ENCODE measurements around the gene CAMK2A.

CAMK2A gene

DNA sequence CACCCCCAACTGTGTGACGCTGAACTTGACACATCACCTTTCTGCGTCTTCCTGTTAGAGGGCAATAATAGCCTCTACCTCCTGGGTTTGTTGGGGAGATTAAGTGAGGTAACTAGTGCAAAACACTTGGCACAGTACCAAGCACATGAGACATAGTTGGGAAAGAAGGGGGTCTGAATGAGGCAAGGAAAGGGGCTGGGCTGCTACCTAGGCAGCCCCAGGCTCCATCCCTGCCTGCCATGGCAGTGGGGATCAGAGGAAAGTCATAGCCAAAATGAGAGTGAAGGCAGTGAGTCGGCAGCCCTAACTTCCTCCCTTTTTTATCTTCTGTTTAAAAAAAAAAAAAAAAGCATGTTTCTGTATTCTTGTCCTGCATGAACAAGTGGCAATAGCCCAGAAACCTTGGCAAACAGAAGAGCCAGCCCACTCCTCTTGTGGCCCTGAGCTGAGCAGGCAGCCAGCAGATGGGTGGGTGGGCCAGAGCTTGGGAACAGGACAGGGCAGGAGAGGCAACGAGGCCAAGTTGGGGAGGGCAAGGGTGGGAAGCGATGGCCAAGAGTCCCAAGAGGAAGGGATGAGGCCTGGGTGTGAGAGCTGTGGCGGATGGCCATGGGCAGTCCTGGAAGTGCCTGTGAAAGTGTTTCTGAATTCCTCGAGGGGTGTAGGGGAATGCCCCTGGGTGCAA is 11.4 kb downstream of the CAMK2A start:
- no peak for DNase-seq (ENCODE audit: low spot score)

DNA sequence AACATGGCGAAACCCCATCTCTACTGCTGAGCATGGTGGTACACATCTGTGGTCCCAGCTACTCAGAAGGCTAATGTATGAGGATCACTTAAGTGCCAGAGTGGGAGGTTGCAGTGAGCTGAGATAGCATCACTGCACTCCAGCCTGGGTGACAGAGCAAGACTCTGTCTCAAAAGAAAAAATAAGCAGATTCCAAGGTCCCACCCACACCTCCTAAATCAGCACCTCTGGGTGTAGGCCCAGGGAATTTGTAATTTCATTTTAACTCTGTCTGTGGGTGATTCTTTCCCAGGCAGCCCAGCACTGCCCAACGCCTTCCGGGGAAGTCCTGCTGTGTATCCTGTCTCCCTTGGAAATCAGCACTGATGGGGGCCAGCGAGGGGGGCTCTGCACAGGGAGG is 12.5 kb downstream of the CAMK2A start:
- no peak for DNase-seq (ENCODE audit: low spot score)

- DNase-seq (ENCODE audit: low spot score): peak; percentile 63
Observed at GRCh38 chr5:150274811-150275210, 14.8 kb downstream of the CAMK2A start.

GRCh38 chr5:150272531-150272930 is 17.0 kb downstream of the CAMK2A start:
- peak; percentile 94 for DNase-seq (ENCODE audit: low spot score)

DNA sequence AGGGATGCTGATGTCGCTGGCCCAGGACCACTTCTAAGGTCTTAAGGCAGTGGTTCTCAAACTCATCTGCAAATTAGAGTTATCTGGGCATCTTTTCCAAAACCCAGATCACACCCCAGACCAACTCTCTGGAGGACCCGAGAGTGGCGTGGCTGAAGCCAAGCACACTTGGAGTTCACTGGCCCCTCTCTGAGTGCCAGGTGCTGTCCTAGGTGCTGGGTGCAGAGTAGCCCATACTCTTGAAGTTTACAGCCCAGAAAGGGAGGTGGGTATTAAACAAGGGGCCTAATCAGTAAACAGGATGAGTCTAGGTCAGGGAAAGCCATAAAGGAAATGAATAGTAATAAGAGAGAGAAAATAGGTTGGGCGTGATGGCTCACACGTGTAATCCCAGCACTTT is 17.6 kb downstream of the CAMK2A start:
- no peak for DNase-seq (ENCODE audit: low spot score)

DNA sequence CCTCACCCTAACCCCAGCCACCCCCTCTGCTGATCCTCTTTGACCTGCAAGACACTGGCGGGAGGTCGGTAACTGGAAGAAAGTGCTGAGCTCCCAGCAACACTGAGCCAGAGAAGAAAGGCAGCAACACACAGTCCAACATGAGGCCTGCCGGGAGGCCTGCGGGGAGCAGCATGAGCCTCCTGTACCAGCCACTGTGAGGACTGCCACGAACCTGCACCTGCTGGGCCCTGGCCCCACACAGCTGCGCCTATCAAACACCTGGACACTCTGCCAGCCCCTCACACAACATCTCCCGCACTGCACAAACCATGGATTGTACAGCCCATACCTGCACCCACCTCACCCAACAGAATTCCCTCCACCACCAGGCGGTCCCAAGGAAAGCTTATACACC is 18.3 kb downstream of the CAMK2A start:
- DNase-seq (ENCODE audit: low spot score): no peak

GRCh38 chr5:150270541-150271295 is 18.9 kb downstream of the CAMK2A start:
- no peak for DNase-seq (ENCODE audit: low spot score)

- no peak for DNase-seq (ENCODE audit: low spot score)
Observed at GRCh38 chr5:150266871-150267291, 22.7 kb downstream of the CAMK2A start.

DNA sequence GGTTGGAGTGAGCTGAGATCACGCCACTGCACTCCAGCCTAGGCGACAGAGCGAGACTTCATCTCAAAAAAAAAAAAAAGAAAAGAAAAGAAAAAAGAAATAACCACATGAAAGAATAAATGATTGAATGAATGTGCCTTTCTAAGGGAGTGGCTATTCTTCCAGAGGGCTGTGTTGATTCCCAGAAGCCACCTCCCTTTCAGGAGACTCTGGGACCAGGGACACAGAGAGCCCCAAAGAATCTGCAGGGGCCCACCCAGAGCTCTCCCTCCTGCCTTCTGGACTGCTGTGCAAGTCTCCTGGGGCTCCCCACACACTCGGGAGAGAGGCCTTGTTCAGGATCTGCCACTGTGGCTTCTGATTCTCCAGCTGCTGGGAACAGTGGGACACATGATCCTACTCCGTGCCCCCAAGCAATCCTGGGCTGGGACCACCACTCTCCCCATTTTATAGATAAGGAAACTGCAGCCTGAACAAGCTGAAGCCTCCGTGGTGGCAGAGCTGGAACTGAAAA is 23.6 kb downstream of the CAMK2A start:
- DNase-seq (ENCODE audit: low spot score): no peak

DNA sequence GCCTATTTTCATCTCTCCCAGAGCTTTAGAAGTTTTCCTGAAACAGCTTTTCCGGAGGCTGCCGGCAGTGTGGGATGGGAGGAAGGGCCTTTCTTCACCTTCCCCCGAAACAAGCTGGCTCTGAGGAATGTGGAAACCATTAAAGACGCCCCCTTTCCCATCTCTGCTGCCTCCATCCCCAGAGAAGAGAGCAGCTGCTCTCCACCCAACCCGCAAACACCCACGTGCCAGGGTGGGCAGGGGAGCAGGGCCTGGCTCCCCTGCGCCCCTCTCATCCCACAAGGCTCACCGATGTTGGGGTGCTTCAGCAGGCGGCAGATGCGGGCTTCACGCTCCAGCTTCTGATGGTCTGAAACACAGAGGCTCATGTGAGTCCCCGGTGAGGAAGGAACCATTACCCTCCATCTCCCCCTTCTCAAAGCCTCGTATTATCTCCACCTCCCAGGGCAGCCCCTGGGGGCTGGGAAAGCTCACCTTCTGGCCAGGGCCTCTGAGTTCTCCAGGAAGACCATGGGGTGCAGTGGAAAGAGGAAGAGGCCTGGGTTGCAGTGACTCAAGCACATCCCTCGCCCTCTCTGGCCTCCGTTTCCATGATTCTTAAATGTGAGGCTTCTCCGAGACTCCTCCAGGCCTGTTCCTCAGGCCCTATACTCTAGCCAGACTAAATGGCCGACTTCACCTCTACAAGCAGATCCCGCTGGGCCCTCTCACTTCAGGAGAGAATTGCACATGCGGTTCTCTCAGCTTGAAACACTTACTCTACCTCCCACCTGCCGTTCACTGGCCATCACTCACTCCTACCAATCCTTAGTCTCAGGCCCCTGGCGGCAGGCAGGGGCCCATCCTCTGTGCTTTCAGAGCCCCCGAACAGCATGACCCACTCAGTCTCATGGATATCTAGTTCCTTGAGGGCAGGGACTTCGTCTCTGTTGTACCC is 24.6 kb downstream of the CAMK2A start:
- no peak for DNase-seq (ENCODE audit: low spot score)

DNA sequence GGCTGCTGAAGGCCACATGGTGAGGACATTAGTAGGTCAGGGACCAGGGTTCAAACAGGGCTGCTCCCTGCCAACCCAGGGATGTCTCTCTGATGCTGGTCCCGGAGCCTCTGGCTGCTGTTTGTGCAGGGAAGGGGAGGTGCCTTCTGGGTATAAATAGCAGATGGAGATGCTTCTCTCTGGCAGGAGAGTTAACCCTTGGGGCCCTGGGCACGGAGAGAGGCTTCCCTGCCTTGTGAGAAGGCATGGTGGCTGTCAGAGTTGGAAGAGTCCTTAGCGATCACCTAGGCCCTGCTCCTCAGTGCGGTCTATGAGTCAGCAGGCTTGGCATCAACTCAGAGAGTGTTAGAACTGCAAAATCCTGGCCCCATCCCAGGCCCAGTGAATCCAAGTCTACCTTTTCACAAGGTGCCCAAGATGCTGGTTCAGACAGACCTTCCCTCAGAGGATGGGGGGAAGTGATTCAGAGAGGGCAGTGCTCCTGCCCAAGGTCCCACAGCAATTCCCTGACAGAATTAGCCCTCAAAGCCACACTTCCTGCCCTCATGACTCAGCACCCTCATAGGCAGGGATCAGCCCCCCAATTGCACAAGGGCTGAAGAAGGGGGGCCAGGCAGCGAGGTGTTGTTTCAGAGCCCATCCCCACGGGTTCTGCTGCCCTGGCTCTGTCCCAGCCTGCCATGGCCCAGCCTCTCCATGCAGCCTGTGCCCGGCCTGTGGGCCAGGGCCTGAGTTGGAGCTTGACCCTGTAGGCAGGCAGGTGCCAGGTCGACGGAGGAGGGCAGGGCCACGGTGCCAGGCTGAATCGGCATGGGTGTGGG is 25.6 kb downstream of the CAMK2A start:
- DNase-seq (ENCODE audit: low spot score): peak; percentile 69

DNA sequence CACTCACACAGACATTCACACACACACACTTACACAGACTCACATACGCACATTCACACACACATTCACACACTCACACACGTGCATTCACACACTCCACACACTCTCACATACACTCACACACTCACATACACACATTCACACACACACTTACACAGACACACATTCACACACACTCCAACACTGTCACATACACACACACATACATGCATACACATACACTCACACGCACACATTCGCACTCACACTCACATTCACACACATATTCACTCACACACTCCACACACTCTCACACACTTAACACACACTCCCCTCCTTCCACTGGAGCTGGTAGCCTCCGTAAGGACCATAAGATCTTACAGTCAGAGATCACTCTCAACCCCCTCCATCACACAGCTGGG is 26.2 kb downstream of the CAMK2A start:
- DNase-seq (ENCODE audit: low spot score): no peak

DNA sequence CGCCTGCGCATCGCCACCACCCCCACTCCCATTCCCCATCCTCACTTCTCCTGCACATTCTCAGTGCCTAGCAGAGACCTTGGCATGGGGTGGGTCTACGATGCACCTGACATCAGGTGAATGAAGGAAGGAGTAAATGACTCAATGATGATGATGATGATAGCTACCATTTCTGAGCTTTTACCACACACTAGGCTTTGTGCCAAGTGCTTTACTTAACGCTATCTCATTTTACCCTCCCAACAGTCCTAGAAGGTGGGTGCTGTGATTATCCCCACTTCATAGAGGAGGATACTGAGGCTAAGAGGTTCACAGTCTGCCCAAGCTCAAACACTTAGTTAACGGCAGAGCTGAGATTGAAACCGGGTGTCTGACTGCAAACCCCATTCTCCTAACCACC is 27.1 kb downstream of the CAMK2A start:
- DNase-seq (ENCODE audit: low spot score): no peak

DNA sequence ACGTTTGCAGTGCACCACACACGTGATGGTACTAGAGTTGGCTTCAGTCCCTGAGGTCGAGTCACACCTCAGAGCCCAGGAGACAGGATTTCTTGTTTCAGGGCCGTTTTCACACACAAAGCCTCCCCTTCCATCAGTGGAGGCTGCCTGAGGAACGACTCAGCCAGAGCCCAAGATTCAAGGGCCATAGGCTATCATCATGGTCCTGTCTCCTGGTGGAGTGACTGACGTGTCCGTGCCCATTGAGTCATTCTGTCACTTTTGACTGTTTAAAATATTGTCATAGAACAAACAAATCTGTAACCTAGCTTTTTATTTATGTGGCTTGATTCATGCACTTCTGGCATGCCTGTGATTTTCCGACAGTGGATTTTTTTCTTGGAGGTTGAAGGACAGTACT is 28.3 kb downstream of the CAMK2A start:
- no peak for DNase-seq (ENCODE audit: low spot score)

- no peak for DNase-seq (ENCODE audit: low spot score)
Observed at GRCh38 chr5:150258130-150258529, 31.4 kb downstream of the CAMK2A start.

- no peak for DNase-seq (ENCODE audit: low spot score)
Observed at GRCh38 chr5:150257424-150257823, 32.1 kb downstream of the CAMK2A start.

DNA sequence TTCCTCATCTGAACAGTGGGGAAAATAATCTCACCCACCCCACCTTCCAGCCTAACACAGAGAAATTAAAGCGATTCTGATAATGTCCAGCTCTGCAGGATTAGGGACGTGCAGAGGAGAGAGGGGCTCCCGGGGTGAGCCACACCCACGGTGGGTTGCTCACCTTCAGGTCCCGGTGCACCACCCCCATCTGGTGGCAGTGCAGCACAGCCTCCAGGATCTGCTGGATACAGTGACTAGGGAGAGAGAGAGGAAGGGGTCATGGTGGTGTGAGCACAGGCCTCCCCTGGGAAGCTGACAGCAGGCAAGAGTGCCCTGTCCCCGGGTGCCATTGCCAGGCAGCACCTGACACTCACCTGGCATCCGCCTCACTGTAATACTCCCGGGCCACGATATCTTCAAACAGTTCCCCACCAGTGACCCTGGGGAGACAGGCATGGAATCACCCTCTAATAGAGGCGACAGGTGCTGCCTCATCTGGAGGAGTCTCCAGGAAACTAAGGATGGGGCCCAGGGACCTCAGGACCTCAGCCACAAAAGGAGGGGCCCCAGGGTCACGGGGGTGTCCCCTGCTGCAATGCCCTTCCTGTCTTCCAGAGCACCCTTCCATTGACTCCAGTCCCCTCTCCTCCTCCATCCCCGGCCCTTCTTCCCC is 33.0 kb downstream of the CAMK2A start:
- DNase-seq (ENCODE audit: low spot score): peak; percentile 32

DNA sequence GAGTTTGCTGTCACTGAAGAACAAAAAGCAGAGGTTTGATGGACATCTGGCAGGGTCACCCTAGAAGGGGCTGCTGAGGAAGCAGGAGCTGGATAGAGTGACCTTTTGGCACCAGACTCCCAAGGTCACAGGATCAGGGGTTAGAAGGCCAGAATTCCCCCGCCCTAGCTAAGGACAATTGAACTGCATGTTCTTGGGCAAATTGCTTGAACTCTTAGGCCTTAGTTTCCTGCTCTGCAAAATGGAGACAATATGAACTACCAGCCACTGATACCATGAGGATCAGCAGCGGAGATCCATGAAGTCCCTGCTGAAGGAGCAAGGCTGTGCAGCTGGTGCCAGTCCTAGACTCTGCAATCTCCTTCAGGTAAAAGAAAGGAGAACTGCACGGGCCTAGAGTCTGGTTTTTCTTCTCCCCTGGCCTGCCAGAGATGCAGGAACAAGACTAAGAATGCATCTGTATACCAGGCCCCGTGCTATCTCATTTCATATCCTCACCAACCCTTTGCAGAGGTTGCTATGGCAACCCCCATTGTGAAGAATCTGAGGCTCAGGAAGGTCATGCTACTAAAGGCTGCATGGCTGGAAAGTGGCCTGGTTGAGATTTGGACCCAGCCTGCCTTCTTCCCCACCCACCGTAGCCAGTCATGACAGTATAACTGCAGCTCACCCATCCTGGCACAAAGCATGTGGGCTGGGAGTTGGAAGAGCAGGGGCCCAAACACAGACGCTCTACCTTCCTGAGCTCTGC is 33.7 kb downstream of the CAMK2A start:
- DNase-seq (ENCODE audit: low spot score): peak; percentile 46

- no peak for DNase-seq (ENCODE audit: low spot score)
Observed at GRCh38 chr5:150254774-150255173, 34.8 kb downstream of the CAMK2A start.

- no peak for DNase-seq (ENCODE audit: low spot score)
Observed at GRCh38 chr5:150254363-150254762, 35.2 kb downstream of the CAMK2A start.

Data from cerebellar cortex (tissue), 1 donor.